ENCODE results near the gene LCP2.

The LCP2 gene

GRCh38 chr5:170276140-170276539, 21.4 kb downstream of the LCP2 start:
- DNase-seq (ENCODE audit: extremely low read depth in 1 of 2, low read depth in 1 of 2), result no peak

GRCh38 chr5:170275376-170275994, 22.1 kb downstream of the LCP2 start:
- DNase-seq (ENCODE audit: extremely low read depth in 1 of 2, low read depth in 1 of 2), result no peak

- DNase-seq (ENCODE audit: extremely low read depth in 1 of 2, low read depth in 1 of 2), result peak in 1 of 2 donors; percentile 65
Measured at GRCh38 chr5:170273968-170274710, 23.4 kb downstream of the LCP2 start.

- DNase-seq (ENCODE audit: extremely low read depth in 1 of 2, low read depth in 1 of 2), result no peak
Measured at GRCh38 chr5:170270293-170271069, 27.1 kb downstream of the LCP2 start.

GRCh38 chr5:170269579-170269978, 28.0 kb downstream of the LCP2 start:
- DNase-seq (ENCODE audit: extremely low read depth in 1 of 2, low read depth in 1 of 2), result peak in 1 of 2 donors; percentile 73

GRCh38 chr5:170268884-170269283, 28.7 kb downstream of the LCP2 start:
- no peak for DNase-seq (ENCODE audit: extremely low read depth in 1 of 2, low read depth in 1 of 2)

- DNase-seq (ENCODE audit: extremely low read depth in 1 of 2, low read depth in 1 of 2), result no peak
Measured at GRCh38 chr5:170268153-170268689, 29.4 kb downstream of the LCP2 start.

- DNase-seq (ENCODE audit: extremely low read depth in 1 of 2, low read depth in 1 of 2), result peak in 1 of 2 donors; percentile 71
Measured at GRCh38 chr5:170267431-170268152, 30.0 kb downstream of the LCP2 start.

- no peak for DNase-seq (ENCODE audit: extremely low read depth in 1 of 2, low read depth in 1 of 2)
Measured at GRCh38 chr5:170266570-170267381, 30.8 kb downstream of the LCP2 start.

- DNase-seq (ENCODE audit: extremely low read depth in 1 of 2, low read depth in 1 of 2), result no peak
Measured at GRCh38 chr5:170265522-170265921, 32.1 kb downstream of the LCP2 start.

GRCh38 chr5:170263906-170264305, 33.7 kb downstream of the LCP2 start:
- DNase-seq (ENCODE audit: extremely low read depth in 1 of 2, low read depth in 1 of 2), result no peak

- no peak for DNase-seq (ENCODE audit: extremely low read depth in 1 of 2, low read depth in 1 of 2)
Measured at GRCh38 chr5:170262061-170263045, 35.2 kb downstream of the LCP2 start.

- DNase-seq (ENCODE audit: extremely low read depth in 1 of 2, low read depth in 1 of 2), result no peak
Measured at GRCh38 chr5:170261528-170262043, 36.0 kb downstream of the LCP2 start.

GRCh38 chr5:170257370-170257769, 40.2 kb downstream of the LCP2 start:
- DNase-seq (ENCODE audit: extremely low read depth in 1 of 2, low read depth in 1 of 2), result no peak

- DNase-seq (ENCODE audit: extremely low read depth in 1 of 2, low read depth in 1 of 2), result no peak
Measured at GRCh38 chr5:170256571-170256970, 41.0 kb downstream of the LCP2 start.

- DNase-seq (ENCODE audit: extremely low read depth in 1 of 2, low read depth in 1 of 2), result no peak
Measured at GRCh38 chr5:170254056-170254455, 43.5 kb downstream of the LCP2 start.

GRCh38 chr5:170252720-170253350, 44.7 kb downstream of the LCP2 start:
- DNase-seq (ENCODE audit: extremely low read depth in 1 of 2, low read depth in 1 of 2), result no peak

GRCh38 chr5:170252109-170252508, 45.5 kb downstream of the LCP2 start:
- DNase-seq (ENCODE audit: extremely low read depth in 1 of 2, low read depth in 1 of 2), result no peak

All from stimulated activated CD8-positive, alpha-beta memory T cell treated with anti-CD3 and anti-CD28 coated beads, Interleukin-7, amount 100 ng/mL, for 48 hours (primary cell).